ENCODE data around the gene BCL2.

The BCL2 gene

GRCh38 chr18:63234841-63235240 lies 84.7 kb downstream of the BCL2 start:
- no peak overlapping the region for H3K4me3 ChIP-seq (ENCODE audit: low read depth in 1 of 2, low read length in 1 of 2)
- peaks cover 31 to 39% of the 10 kb centered on the region in 2 experiments for H3K4me1 ChIP-seq (ENCODE audit: control insufficient read depth in 1 of 2, insufficient read depth in 1 of 2, low read depth in 1 of 2, low read length in 1 of 2)
- no peaks in the 10 kb centered on the region for H3K9me3 ChIP-seq
- no peak overlapping the region for H3K27ac ChIP-seq
- no peaks in the 10 kb centered on the region for H3K27me3 ChIP-seq
- no peaks in the 10 kb centered on the region for H3K36me3 ChIP-seq
- TF ChIP-seq CTCF (IDR thresholded peaks at IDR 0.05), result no peak

GRCh38 chr18:63234432-63234831 lies 85.1 kb downstream of the BCL2 start:
- Histone ChIP-seq H3K4me3 (ENCODE audit: low read depth in 1 of 2, low read length in 1 of 2) (no peak overlapping the region), H3K4me1 (ENCODE audit: control insufficient read depth in 1 of 2, insufficient read depth in 1 of 2, low read depth in 1 of 2, low read length in 1 of 2) (peaks cover 31 to 39% of the 10 kb centered on the region in 2 experiments), H3K36me3 (no peaks in the 10 kb centered on the region), H3K9me3 (no peaks in the 10 kb centered on the region), H3K27ac (no peak overlapping the region), H3K27me3 (no peaks in the 10 kb centered on the region)
- no peak for TF ChIP-seq CTCF (IDR thresholded peaks at IDR 0.05)

- H3K4me1 ChIP-seq (ENCODE audit: control insufficient read depth in 1 of 2, insufficient read depth in 1 of 2, low read depth in 1 of 2, low read length in 1 of 2), result peaks cover 28 to 35% of the 10 kb centered on the region in 2 experiments
- no peaks in the 10 kb centered on the region for H3K9me3 ChIP-seq
- H3K27ac ChIP-seq, result no peak overlapping the region
- H3K4me3 ChIP-seq (ENCODE audit: low read depth in 1 of 2, low read length in 1 of 2), result no peak overlapping the region
- H3K36me3 ChIP-seq, result no peaks in the 10 kb centered on the region
- no peaks in the 10 kb centered on the region for H3K27me3 ChIP-seq
- TF ChIP-seq CTCF (IDR thresholded peaks at IDR 0.05), result no peak
These were observed 86.2 kb downstream of the BCL2 start for GRCh38 chr18:63233334-63233733.

GRCh38 chr18:63232826-63233225 lies 86.7 kb downstream of the BCL2 start:
- Histone ChIP-seq H3K4me3 (ENCODE audit: low read depth in 1 of 2, low read length in 1 of 2) (no peak overlapping the region), H3K4me1 (ENCODE audit: control insufficient read depth in 1 of 2, insufficient read depth in 1 of 2, low read depth in 1 of 2, low read length in 1 of 2) (peaks cover 27 to 31% of the 10 kb centered on the region in 2 experiments)

GRCh38 chr18:63229971-63230370 lies 89.6 kb downstream of the BCL2 start:
- H3K4me3 ChIP-seq (ENCODE audit: low read depth in 1 of 2, low read length in 1 of 2), result no peak overlapping the region
- no peak for TF ChIP-seq CTCF (IDR thresholded peaks at IDR 0.05)
- H3K27me3 ChIP-seq, result no peaks in the 10 kb centered on the region
- H3K27ac ChIP-seq, result no peak overlapping the region
- no peaks in the 10 kb centered on the region for H3K36me3 ChIP-seq
- no peaks in the 10 kb centered on the region for H3K9me3 ChIP-seq
- peaks cover 6% of the 10 kb centered on the region in 2 experiments for H3K4me1 ChIP-seq (ENCODE audit: control insufficient read depth in 1 of 2, insufficient read depth in 1 of 2, low read depth in 1 of 2, low read length in 1 of 2)

More at GRCh38 chr18:63232826-63233225, 86.7 kb downstream of the BCL2 start:
- no peak overlapping the region for H3K27ac ChIP-seq
- no peaks in the 10 kb centered on the region for H3K9me3 ChIP-seq
- TF ChIP-seq CTCF (IDR thresholded peaks at IDR 0.05), result no peak
- H3K36me3 ChIP-seq, result no peaks in the 10 kb centered on the region
- H3K27me3 ChIP-seq, result no peaks in the 10 kb centered on the region

- H3K9me3 ChIP-seq, result no peaks in the 10 kb centered on the region
- no peaks in the 10 kb centered on the region for H3K36me3 ChIP-seq
- no peak overlapping the region for H3K27ac ChIP-seq
- TF ChIP-seq CTCF (IDR thresholded peaks at IDR 0.05), result no peak
- H3K27me3 ChIP-seq, result no peaks in the 10 kb centered on the region
- no peak overlapping the region for H3K4me3 ChIP-seq (ENCODE audit: low read depth in 1 of 2, low read length in 1 of 2)
- H3K4me1 ChIP-seq (ENCODE audit: control insufficient read depth in 1 of 2, insufficient read depth in 1 of 2, low read depth in 1 of 2, low read length in 1 of 2), result no peaks in the 10 kb centered on the region
These were observed 94.1 kb downstream of the BCL2 start for GRCh38 chr18:63225434-63225833.

Measured in neutrophil (primary cell).